Epithelial cell of proximal tubule (primary cell): Measurements from ENCODE around the gene AHSA1. TPM values are rescaled to one million over a fixed set of nuclear protein-coding genes. Genes with fewer than 3 reads are reported as not detected.
A peak's percentile ranks its signal among the peaks of the same experiment; 100 is the strongest.

ENCODE experiments used
- DNase-seq: peaks from one replicate; pipeline ENCODE4 v3.0.0-alpha.2; 2011; ENCODE audit warnings: low read depth
- H3K4me3 ChIP-seq: 2 replicates; pipeline ENCODE4 v1.5.1; 2011; ENCODE audit warnings: low read depth, mild to moderate bottlenecking, low read length
- CTCF ChIP-seq: conservative IDR thresholded peaks from 2 replicates; pipeline ENCODE4 v1.5.1; 2012; ENCODE audit warnings: low read depth, mild to moderate bottlenecking, low read length
- total RNA-seq: library from RNA; depleted of rRNA; stranded (reverse); fragments of >200 nt; gene quantifications from 2 replicates; pipeline ENCODE4 v1.2.3, GENCODE V29; 2015

AHSA1 gene
- total RNA-seq, 1 donor from 2014 or later = 122 TPM

DNA sequence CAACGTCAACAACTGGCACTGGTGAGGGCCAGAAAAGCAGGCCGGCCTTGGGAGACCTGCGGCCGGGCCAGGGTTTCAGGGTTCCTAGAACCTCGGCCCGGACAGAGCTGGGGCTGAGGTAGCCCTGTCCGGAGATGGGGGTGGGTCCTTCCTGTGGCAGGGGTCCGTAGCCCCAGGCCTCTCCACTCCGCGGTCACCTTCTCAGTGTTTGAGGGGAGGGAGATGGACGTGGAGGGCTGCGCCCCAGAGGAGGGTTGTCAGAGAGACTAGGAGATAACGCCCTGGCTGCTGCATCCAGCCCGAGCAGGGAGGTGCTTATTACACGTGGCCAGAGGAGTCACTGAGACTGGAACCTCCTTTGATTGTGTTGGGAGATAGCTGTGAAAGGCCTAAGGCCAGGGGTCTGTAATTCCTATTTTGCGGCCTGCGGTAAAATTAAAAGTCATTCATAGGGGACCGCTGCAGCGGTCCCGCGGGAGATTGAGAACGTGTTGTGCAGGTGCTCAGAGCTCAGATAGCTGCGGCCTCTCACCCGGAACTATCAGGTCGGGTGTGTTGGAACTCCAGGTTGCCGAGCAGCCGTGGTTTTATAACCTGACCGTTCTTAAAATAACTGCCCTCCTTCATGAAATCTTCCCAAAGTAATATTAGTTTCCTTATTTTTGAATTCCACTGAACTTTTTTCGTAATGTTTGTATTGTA, 507 bp downstream of the AHSA1 start:
- peak overlapping the region; percentile 81 for H3K4me3 ChIP-seq
- DNase-seq = no peak
- no peak for TF ChIP-seq CTCF

DNA sequence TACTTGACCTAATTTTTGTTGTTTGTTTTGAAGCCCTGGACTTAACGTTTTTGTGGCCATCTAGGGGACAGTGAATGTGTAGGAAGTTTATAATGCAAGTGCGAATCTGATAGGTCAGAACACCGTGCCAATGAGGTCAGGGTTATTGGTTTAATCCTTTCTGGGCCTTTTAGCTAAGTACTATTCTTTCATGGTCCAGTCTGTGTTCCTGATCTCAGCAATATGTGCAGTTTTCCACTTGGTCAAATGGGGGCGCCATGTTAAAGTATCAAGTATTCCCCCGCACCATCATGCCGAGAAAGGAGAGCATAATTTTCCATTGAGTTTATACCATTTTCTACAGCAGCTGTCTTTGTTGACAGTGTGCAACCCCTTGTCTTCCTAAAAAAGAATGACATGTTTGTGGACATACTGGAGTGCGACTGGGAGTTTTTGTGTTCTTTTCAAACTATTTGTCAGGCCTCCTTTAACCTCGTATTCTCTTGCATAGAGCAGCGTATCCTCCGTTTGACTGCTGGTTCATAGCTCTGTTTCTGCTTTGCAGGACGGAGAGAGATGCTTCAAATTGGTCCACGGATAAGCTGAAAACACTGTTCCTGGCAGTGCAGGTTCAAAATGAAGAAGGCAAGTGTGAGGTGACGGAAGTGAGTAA, 1.3 kb downstream of the AHSA1 start:
- DNase-seq = peak; percentile 26
- H3K4me3 ChIP-seq = peak overlapping the region; percentile 81
- peak; percentile 89 for TF ChIP-seq CTCF

DNA sequence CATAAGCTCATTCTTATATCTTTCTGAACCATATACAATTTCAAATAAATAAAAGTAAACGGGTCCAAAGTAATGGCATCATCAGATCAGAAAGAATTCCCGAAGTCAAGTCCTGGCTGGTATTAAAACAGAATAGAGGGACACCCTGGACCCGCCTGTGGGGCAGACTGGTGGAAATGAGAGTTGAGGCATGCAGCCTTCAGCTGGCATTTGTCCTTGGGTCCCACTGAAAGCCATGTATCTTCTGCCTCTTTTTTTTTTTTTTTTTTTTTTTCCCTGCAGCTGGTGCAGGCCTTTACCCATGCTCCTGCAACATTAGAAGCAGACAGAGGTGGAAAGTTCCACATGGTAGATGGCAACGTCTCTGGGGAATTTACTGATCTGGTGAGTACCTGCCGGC, 9.9 kb downstream of the AHSA1 start:
- DNase-seq = no peak
- no peak for TF ChIP-seq CTCF
- H3K4me3 ChIP-seq = no peak overlapping the region

GRCh38 chr14:77469067-77469505, 11.2 kb downstream of the AHSA1 start:
- no peak overlapping the region for H3K4me3 ChIP-seq
- no peak for TF ChIP-seq CTCF
- no peak for DNase-seq

GRCh38 chr14:77469539-77469938, 11.6 kb downstream of the AHSA1 start:
- no peak for TF ChIP-seq CTCF
- no peak for DNase-seq
- no peak overlapping the region for H3K4me3 ChIP-seq

DNA sequence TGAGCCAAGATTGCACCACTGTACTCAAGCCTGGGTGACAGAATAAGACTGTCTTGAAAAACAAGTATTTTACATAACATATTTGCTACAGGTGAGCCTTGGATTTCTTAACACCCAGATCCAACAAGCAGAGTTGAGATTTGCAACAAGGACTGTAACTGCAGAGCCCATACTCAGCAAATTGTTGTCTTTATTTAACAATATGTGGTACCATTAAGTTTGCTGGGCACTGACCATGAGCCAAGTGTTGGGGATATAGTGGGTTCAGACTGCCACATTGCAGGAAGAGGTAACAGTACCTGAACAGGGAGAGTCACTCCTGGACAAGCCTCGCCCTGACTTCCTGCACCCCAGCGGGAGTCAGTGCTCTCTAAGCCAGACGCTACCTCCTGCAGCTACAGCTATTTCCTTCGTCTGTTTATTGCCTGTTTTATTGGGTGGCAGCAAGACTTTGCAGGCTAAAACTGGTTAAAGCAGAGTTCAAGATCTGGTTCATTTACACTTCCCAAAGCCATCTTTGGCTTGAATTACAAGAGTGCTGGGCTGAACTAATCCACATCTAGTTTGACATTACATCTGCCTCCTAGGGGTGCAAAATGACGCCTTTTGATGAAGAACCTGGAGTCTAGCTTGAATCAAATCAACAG, 12.5 kb downstream of the AHSA1 start:
- DNase-seq = no peak

More for the DNA sequence above, 12.5 kb downstream of the AHSA1 start:
- TF ChIP-seq CTCF = no peak
- H3K4me3 ChIP-seq = no peak overlapping the region
